HepG2 (cell line): ENCODE results near the gene ANKRD17. TPM values are rescaled to one million over a fixed set of nuclear protein-coding genes. Genes with fewer than 3 reads are reported as not detected.

Experiments used
- ATAC-seq: fragments of 200-7000 bp; cut with Tn5 transposase; 3 replicates; pipeline ENCODE4 v1.9.1; 2020; ENCODE audit warnings: mild to moderate bottlenecking, moderate library complexity
- BruUV-seq: library from RNA; stranded (reverse); fragments of 400-500 nt; replicated peaks from 2 replicates; lab custom pipeline; 2021; lab: Mats Ljungman, UMichigan
- CTCF ChIA-PET: fragments of 300-600 bp; formaldehyde crosslinking; extraction: SDS; loops from one replicate; lab custom pipeline; 2021; ENCODE audit warnings: low total read pairs, inconsistent platforms, low intra/inter-chr PET ratio; lab: Yijun Ruan, JAX
- POLR2A ChIA-PET: fragments of 350-600 bp; sonication (Branson Sonifier 250); formaldehyde crosslinking; loops from one replicate; lab custom pipeline; 2020; ENCODE audit warnings: antibody characterized with exemption, inconsistent platforms; lab: Yijun Ruan, JAX
- DNase-seq: peaks from one replicate; pipeline ENCODE4 v3.0.0-alpha.2; 2015; ENCODE audit warnings: low spot score
- FAIRE-seq: peaks from 3 replicates; lab custom pipeline; 2011; peaks lifted over from hg19 to GRCh38; lab: Jason Lieb, UNC
- H2AFZ ChIP-seq: one replicate; pipeline ENCODE4 v1.6.1; 2011; ENCODE audit warnings: low read length, inconsistent platforms
- H3K27ac ChIP-seq: fragments of 300-600 bp; 3 replicates; pipeline ENCODE4 v1.8.0; 2011; ENCODE audit warnings: mixed run types, mild to moderate bottlenecking, mixed read lengths, low read length, inconsistent platforms; ENCODE audit not compliant: insufficient read depth; ENCODE audit errors: extremely low read length
- H3K27me3 ChIP-seq, 2 experiments: fragments of 200-600 bp in 1 of 2; 2 replicates in 1 of 2; 3 replicates in 1 of 2; pipeline versions ENCODE4 v1.6.0 to v1.8.0; 2011; ENCODE audit warnings: low read length in 2 of 2, mild to moderate bottlenecking in 2 of 2, moderate library complexity in 2 of 2, inconsistent platforms in 1 of 2; ENCODE audit not compliant: insufficient read depth in 2 of 2, control insufficient read depth in 1 of 2
- H3K36me3 ChIP-seq, 2 experiments: fragments of 200-600 bp in 1 of 2; replicated peaks in 1 of 2; 2 replicates in 1 of 2; 3 replicates in 1 of 2; pipeline versions ENCODE4 v1.5.1 to v1.8.0; 2011; ENCODE audit warnings: low read length in 2 of 2, inconsistent platforms in 1 of 2; ENCODE audit not compliant: insufficient read depth in 2 of 2, control insufficient read depth in 1 of 2
- H3K4me1 ChIP-seq: 2 replicates; pipeline ENCODE4 v1.5.1; 2012; ENCODE audit warnings: low read length, inconsistent platforms; ENCODE audit not compliant: insufficient read depth
- H3K4me2 ChIP-seq: 2 replicates; pipeline ENCODE4 v1.6.0; 2011; ENCODE audit warnings: low read depth, low read length, inconsistent platforms
- H3K4me3 ChIP-seq, 3 experiments: fragments of 200-600 bp in 1 of 3; sonication (generic), shearing (Covaris generic) in 1 of 3; replicated peaks in 1 of 3; 2 replicates each; pipeline ENCODE4 v1.5.1; 2011 to 2016; ENCODE audit warnings: low read length in 3 of 3, inconsistent platforms in 2 of 3, low read depth in 2 of 3, mild to moderate bottlenecking in 2 of 3, control low read depth in 1 of 3, mixed read lengths in 1 of 3; ENCODE audit not compliant: insufficient read depth in 1 of 3
- H3K79me2 ChIP-seq: one replicate; pipeline ENCODE4 v1.6.1; 2011; ENCODE audit warnings: low read length, inconsistent platforms; ENCODE audit not compliant: insufficient read depth
- H3K9ac ChIP-seq: 2 replicates; pipeline ENCODE4 v1.6.0; 2011; ENCODE audit warnings: mild to moderate bottlenecking, low read depth, low read length, inconsistent platforms; ENCODE audit not compliant: insufficient read depth
- H3K9me3 ChIP-seq: 2 replicates; pipeline ENCODE4 v1.5.1; 2012; ENCODE audit warnings: mild to moderate bottlenecking, low read length
- H4K20me1 ChIP-seq: 2 replicates; pipeline ENCODE4 v1.6.0; 2011; ENCODE audit warnings: inconsistent platforms, mild to moderate bottlenecking, low read length, moderate library complexity; ENCODE audit not compliant: insufficient read depth
- AHR ChIP-seq: IDR thresholded peaks from 2 replicates; pipeline ENCODE4 v1.6.1; 2018; ENCODE audit warnings: missing genetic modification reagents, missing compliant biosample characterization
- BRCA1 ChIP-seq: sonication (generic); formaldehyde crosslinking; IDR thresholded peaks from 2 replicates; pipeline ENCODE4 v1.4.0; 2020; ENCODE audit warnings: missing genetic modification reagents
- CC2D1A ChIP-seq: sonication (generic); formaldehyde crosslinking; IDR thresholded peaks from 2 replicates; pipeline ENCODE4 v1.8.1; 2023; ENCODE audit warnings: mild to moderate bottlenecking, missing genetic modification reagents
- KLF12 ChIP-seq: sonication (generic); formaldehyde crosslinking; IDR thresholded peaks from 2 replicates; pipeline ENCODE4 v1.4.0; 2020; ENCODE audit warnings: missing genetic modification reagents, borderline replicate concordance
- MAF1 ChIP-seq: sonication (generic); formaldehyde crosslinking; IDR thresholded peaks from 2 replicates; pipeline ENCODE4 v1.5.0; 2020; ENCODE audit warnings: missing genetic modification reagents, borderline replicate concordance
- MAFF ChIP-seq: IDR thresholded peaks from 2 replicates; pipeline ENCODE4 v1.6.1; 2011; ENCODE audit warnings: low read depth, low read length, improper control_type of control experiment
- NFKB2 ChIP-seq: sonication (generic); formaldehyde crosslinking; IDR thresholded peaks from 2 replicates; pipeline ENCODE4 v1.4.0; 2020; ENCODE audit warnings: missing genetic modification reagents, borderline replicate concordance
- SMAD9 ChIP-seq: sonication (generic); formaldehyde crosslinking; IDR thresholded peaks from 2 replicates; pipeline ENCODE4 v1.5.1; 2020; ENCODE audit warnings: mild to moderate bottlenecking, missing genetic modification reagents
- ZBTB1 ChIP-seq: sonication (generic); formaldehyde crosslinking; IDR thresholded peaks from 2 replicates; pipeline ENCODE4 v1.4.0; 2020; ENCODE audit warnings: missing genetic modification reagents, borderline replicate concordance
- ZFP62 ChIP-seq: sonication (generic); formaldehyde crosslinking; IDR thresholded peaks from 2 replicates; pipeline ENCODE4 v1.4.0; 2020; ENCODE audit warnings: missing genetic modification reagents
- ZMYM2 ChIP-seq: sonication (generic); formaldehyde crosslinking; IDR thresholded peaks from 2 replicates; pipeline ENCODE4 v1.8.0; 2022; ENCODE audit warnings: mild to moderate bottlenecking, missing genetic modification reagents
- ZNF260 ChIP-seq: sonication (generic); formaldehyde crosslinking; IDR thresholded peaks from 2 replicates; pipeline ENCODE4 v1.4.0; 2020; ENCODE audit warnings: missing genetic modification reagents, low read depth, mild to moderate bottlenecking, borderline replicate concordance
- ZNF496 ChIP-seq: sonication (generic); formaldehyde crosslinking; IDR thresholded peaks from 2 replicates; pipeline ENCODE4 v1.8.1; 2023; ENCODE audit warnings: mild to moderate bottlenecking, moderate library complexity, missing genetic modification reagents; ENCODE audit not compliant: insufficient replicate concordance
- ZNF543 ChIP-seq: sonication (generic); formaldehyde crosslinking; IDR thresholded peaks from 2 replicates; pipeline ENCODE4 v1.4.0; 2020; ENCODE audit warnings: mild to moderate bottlenecking, missing genetic modification reagents
- WGBS: methylation state at CpG from one replicate; pipeline ENCODE4 v1.1.6; 2017; ENCODE audit warnings: low lambda C conversion rate; 5-methylcytosine and 5-hydroxymethylcytosine counted together
- in situ Hi-C: cut with HindIII; loops from 2 replicates; pipeline ENCODE4 v1.10.0; 2017; ENCODE audit warnings: low pct_unique_long_range_greater_than_20kb; ENCODE audit not compliant: extremely low pct_ligation_motif_present
- intact Hi-C: fragments of 100-400 bp; cut with micrococcal nuclease; formaldehyde crosslinking; loops from one replicate; pipeline ENCODE4 v1.10.0; 2022; ENCODE audit not compliant: unreplicated experiment
- polyA plus RNA-seq, 8 experiments: library from polyadenylated mRNA; depleted of rRNA in 3 of 8; stranded (reverse) in 7 of 8; unstranded in 1 of 8; fragments of >200 nt; fragmentation: Illumina TruSeq in 4 of 8; extraction: Trizol in 4 of 8; gene quantifications; 2 replicates each; pipeline versions ENCODE4 v1.2.1 to v1.2.3, GENCODE V29; 2011 to 2016; ENCODE audit warnings: low read depth in 4 of 8, missing spikeins in 1 of 8, mixed read lengths in 1 of 8; ENCODE audit not compliant: insufficient read depth in 1 of 8
- total RNA-seq, 5 experiments: library from RNA; depleted of rRNA; stranded (reverse); fragments of >200 nt; fragmentation: Illumina TruSeq; extraction: Trizol; gene quantifications; 2 replicates each; pipeline ENCODE4 v1.2.3, GENCODE V29; 2016; ENCODE audit warnings: low read depth in 1 of 5
- TF ChIP-seq, protein P1 (sequence below): sonication (generic); formaldehyde crosslinking; IDR thresholded peaks from 2 replicates; pipeline ENCODE4 v1.4.0; 2020; ENCODE audit warnings: mild to moderate bottlenecking, missing genetic modification reagents
- TF ChIP-seq, protein P2 (sequence below): IDR thresholded peaks from 2 replicates; pipeline ENCODE4 v1.6.1; 2016
- TF ChIP-seq, protein P3 (sequence below): sonication (generic); formaldehyde crosslinking; IDR thresholded peaks from 2 replicates; pipeline ENCODE4 v1.4.0; 2020; ENCODE audit warnings: missing genetic modification reagents

ANKRD17 gene
- total and polyA plus RNA-seq, 2 of the 13 experiments (the other 11 are each of a cell fraction or from before 2014, with no cell fraction given), result 55.7 to 61.1 TPM

DNA sequence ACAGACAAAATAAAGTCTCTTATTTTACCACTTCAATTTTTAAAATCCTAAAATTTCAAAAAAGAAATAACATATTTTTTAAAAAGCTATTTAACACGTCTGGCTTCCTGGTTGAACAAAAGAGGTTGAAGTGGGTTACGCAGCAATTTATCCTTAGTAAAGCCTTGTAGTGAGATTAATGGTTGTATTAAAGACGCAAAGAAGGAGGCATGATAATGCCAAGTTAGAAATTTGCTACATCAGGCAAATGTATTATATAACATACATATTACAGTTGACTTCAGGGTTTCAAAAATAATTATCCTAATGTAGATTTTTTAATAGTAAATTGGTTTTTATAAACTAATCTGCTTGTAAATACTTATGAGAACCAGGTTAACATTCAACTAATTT is 35.3 kb downstream of the ANKRD17 start:
- H3K27ac ChIP-seq, result no peak overlapping the region
- in situ Hi-C loops, result no loop called here

DNA sequence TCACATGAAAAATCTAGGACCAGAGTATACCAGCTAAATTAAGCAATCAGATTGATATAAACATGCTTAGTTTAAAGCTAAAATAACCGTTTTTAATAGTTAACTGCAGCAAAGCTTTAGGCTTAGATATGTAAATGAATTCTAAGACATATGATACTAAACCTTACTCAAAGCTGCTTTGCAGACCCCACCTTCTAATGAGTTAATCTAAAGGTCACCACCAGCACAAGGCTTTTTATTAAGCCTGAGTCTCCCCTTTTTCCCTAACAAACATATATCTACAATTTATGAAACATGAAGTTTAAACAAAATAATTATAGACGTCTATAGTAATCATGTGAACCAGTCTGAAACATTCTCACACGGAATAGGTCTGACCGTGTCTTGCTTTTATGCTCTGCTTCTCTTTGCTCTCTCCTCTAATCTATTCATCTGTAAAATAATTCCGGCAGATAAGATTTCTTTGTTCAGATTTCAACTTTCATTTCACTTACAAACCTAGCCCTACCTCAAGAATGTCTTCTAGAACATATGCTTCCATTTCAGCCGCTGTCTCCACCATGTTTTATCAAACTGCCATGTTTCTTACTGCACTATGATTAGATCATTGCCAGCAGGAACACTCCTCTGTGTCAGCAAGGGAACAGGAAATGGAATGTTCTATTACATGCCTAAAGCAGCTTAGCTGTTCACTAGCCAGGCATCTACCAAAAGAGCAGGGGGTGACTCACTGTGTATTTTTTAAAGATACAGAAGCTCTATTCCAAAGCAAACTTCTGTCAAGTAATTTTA is 35.9 kb downstream of the ANKRD17 start:
- POLR2A ChIA-PET, result interaction anchor here (1.0 kb wide), 1 partner anchor 36 kb away, joined by 4 read pairs; the partner anchor contains the start of gene ANKRD17
- no peaks in the 10 kb centered on the region for H3K9me3 ChIP-seq
- H4K20me1 ChIP-seq, result peaks cover 20% of the 10 kb centered on the region
- ATAC-seq (peak; percentile 91), FAIRE-seq (no peak), DNase-seq (peak; percentile 75)
- no peak overlapping the region for H2AFZ ChIP-seq
- TSS peak; percentile 5 for BruUV-seq
- peaks cover 6% of the 10 kb centered on the region; the same call in 1 of the 2 replicates for H3K4me1 ChIP-seq
- intact Hi-C loops, result no loop called here
- WGBS, result 83% methylated on average over 6 of the region's 6 CpGs
- H3K27me3 ChIP-seq, result no peaks in the 10 kb centered on the region
- in situ Hi-C loops, result no loop called here
- peak overlapping the region; percentile 10; the same call in 1 of the 2 replicates for H3K9ac ChIP-seq
- H3K36me3 ChIP-seq, result peaks cover 1 to 17% of the 10 kb centered on the region in 2 experiments; a peak in 2 of 5 replicates
- H3K27ac ChIP-seq, result no peak overlapping the region
- H3K79me2 ChIP-seq, result peaks cover 87% of the 10 kb centered on the region
- no peak overlapping the region for H3K4me2 ChIP-seq
- no peak overlapping the region for H3K4me3 ChIP-seq
- CTCF ChIA-PET, result no interaction called here
- no peak for TF ChIP-seq ZFP62 (CRISPR knock-in tag)
- TF ChIP-seq MAFF, result no peak
- no peak for TF ChIP-seq AHR (CRISPR knock-in tag)
- TF ChIP-seq MAF1, result no peak
- TF ChIP-seq, protein P1, sequence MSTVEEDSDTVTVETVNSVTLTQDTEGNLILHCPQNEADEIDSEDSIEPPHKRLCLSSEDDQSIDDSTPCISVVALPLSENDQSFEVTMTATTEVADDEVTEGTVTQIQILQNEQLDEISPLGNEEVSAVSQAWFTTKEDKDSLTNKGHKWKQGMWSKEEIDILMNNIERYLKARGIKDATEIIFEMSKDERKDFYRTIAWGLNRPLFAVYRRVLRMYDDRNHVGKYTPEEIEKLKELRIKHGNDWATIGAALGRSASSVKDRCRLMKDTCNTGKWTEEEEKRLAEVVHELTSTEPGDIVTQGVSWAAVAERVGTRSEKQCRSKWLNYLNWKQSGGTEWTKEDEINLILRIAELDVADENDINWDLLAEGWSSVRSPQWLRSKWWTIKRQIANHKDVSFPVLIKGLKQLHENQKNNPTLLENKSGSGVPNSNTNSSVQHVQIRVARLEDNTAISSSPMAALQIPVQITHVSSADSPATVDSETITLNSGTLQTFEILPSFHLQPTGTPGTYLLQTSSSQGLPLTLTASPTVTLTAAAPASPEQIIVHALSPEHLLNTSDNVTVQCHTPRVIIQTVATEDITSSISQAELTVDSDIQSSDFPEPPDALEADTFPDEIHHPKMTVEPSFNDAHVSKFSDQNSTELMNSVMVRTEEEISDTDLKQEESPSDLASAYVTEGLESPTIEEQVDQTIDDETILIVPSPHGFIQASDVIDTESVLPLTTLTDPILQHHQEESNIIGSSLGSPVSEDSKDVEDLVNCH (CRISPR knock-in tag), result no peak
- TF ChIP-seq, protein P2, sequence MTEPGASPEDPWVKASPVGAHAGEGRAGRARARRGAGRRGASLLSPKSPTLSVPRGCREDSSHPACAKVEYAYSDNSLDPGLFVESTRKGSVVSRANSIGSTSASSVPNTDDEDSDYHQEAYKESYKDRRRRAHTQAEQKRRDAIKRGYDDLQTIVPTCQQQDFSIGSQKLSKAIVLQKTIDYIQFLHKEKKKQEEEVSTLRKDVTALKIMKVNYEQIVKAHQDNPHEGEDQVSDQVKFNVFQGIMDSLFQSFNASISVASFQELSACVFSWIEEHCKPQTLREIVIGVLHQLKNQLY, result no peak
- TF ChIP-seq ZNF260 (CRISPR knock-in tag), result no peak
- no peak for TF ChIP-seq KLF12 (CRISPR knock-in tag)

More for the DNA sequence above, 35.3 kb downstream of the ANKRD17 start:
- H3K9me3 ChIP-seq, result no peaks in the 10 kb centered on the region
- ATAC-seq (no peak), DNase-seq (no peak), FAIRE-seq (no peak)
- intact Hi-C loops, result no loop called here
- peaks cover 87% of the 10 kb centered on the region for H3K79me2 ChIP-seq
- no TSS peak for BruUV-seq
- H3K9ac ChIP-seq, result no peak overlapping the region
- no peak overlapping the region for H2AFZ ChIP-seq
- peaks cover 1 to 17% of the 10 kb centered on the region in 2 experiments; a peak in 2 of 5 replicates for H3K36me3 ChIP-seq
- ChIA-PET CTCF (no interaction called here), POLR2A (interaction anchor here (1.0 kb wide), 1 partner anchor 35 kb away, joined by 4 read pairs; the partner anchor contains the start of gene ANKRD17)
- H3K4me2 ChIP-seq, result no peak overlapping the region
- 97% methylated on average over 3 of the region's 3 CpGs for WGBS
- peaks cover 18% of the 10 kb centered on the region for H4K20me1 ChIP-seq
- TF ChIP-seq SMAD9, result no peak
- no peak for TF ChIP-seq CC2D1A (CRISPR knock-in tag)
- TF ChIP-seq ZNF496, result no peak
- TF ChIP-seq, protein P3, sequence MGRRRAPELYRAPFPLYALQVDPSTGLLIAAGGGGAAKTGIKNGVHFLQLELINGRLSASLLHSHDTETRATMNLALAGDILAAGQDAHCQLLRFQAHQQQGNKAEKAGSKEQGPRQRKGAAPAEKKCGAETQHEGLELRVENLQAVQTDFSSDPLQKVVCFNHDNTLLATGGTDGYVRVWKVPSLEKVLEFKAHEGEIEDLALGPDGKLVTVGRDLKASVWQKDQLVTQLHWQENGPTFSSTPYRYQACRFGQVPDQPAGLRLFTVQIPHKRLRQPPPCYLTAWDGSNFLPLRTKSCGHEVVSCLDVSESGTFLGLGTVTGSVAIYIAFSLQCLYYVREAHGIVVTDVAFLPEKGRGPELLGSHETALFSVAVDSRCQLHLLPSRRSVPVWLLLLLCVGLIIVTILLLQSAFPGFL (CRISPR knock-in tag), result no peak
- TF ChIP-seq ZMYM2 (CRISPR knock-in tag), result no peak
- no peak for TF ChIP-seq NFKB2 (CRISPR knock-in tag)
- no peak for TF ChIP-seq ZBTB1 (CRISPR knock-in tag)
- TF ChIP-seq ZNF543 (CRISPR knock-in tag), result no peak
- no peak for TF ChIP-seq BRCA1 (CRISPR knock-in tag)
- H3K4me3 ChIP-seq, result no peak overlapping the region
- H3K4me1 ChIP-seq, result peaks cover 6% of the 10 kb centered on the region; the same call in 1 of the 2 replicates
- no peaks in the 10 kb centered on the region for H3K27me3 ChIP-seq
